Superior temporal gyrus (tissue), 1 donor: ENCODE results near the gene TTLL5.
"Not testable (repeated sequence)": the region's sequence is repeated elsewhere in the genome, so short reads cannot be mapped to it uniquely, and the experiment has no call there.

Source experiments
- DNase-seq: peaks from one replicate; pipeline ENCODE4 v3.0.0-alpha.2; 2016; ENCODE audit errors: extremely low spot score

Gene TTLL5

DNA sequence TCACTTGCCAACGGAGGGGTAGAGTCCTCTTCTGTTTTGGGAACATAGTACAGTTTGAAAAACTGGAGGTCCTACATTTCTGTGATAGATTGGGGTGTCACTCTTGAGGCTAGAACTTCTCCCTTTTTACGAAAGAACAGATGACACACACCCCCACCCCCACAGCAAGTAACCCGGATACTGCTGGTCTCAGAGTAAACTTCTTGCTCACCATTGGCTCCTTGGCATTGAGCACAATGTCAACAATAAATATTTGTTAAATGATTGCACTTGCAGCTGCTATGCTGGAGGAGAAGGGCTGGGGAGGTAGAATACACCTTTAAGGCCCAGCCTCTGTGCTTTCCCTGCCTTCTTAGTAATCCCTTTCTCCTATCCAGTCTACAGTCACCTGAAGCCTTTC lies 170.9 kb downstream of the TTLL5 start:
- DNase-seq = no peak

DNA sequence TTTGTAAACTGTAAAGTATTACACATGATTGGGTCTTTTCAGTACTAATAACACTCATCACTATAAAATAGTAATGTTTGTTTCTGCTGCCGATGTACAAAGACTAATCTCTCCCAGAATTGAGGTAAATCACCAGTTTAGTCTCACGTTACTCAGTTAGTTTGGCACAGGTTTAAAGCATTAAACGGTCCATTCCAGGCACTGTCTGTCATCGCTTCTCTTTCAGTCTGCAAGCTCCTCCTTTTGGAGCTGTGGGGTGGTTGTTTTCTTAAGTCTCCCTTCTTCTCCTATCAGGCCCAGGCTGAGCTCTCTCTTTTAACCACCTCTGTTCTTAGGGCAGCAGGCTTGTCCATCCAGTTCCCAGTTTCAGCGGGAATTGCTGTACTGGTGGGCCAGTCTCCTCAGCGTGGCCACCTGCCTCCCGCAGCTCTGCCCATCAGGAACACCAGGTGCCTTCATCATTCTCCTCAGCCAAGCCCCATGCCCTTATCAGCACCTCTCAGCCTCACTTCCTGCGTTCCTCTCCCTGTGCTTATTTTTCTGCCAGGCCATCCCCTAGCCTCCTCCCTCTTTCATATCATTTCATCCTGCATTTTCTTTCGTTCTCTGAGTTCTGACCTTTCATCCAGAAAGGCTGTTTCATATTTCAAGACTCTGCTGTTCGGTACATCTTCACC lies 171.7 kb downstream of the TTLL5 start:
- no peak for DNase-seq

DNA sequence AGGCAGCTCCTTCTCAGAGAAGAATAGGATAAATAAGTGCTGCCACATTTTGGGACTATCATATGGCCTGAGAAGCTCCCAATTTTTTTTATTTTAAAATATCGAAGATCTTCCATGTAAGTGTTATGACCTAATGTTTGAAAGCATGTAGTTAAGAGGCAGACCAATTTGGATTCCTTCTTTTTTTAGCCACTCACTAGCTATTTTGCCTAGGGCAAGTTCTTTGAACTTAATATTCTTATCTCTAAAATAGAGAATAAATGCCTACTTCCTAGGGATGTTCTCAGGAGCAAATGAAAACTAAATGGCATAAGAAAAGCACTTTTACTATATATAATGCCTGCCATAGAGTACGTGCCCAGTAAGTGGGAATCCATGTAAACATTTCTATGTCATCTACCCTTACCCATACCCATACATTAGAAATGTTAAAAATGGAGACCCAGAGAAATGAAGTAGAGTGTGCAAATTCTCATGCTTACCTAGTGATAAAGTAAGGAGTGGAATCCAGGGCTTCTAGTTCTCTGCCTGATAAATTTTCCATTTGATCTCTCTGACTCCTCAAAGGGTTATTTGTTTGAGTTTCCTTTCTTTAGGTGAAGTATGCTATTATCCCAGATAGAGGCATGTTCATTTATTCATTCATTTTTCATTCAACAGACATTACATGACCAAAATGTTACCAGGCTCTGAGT lies 172.4 kb downstream of the TTLL5 start:
- no peak for DNase-seq

DNA sequence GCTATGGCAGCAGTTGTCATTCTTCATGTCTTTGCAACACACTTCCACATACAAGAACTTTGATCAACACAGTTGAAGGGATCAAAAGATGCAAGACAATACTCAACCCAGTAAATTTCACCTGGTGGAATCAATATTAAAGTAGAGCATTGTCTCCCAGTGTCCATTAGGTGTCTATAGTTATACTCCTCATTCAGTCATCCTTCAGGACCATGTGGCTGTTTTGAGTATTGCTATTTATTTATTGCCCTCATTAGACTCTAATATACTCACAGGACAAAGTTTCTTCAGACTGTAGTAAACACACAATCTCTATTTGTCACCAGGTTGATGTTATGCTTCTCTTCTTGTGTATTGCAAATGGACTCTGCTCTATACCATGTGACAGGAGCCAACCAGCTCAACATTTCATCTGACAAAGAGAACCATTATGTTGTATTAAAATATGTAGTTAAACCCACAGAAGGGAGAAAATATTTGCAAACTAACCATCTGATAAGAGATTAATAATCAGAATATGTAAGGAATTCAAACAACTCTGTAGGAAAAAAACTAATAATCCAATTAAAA lies 174.2 kb downstream of the TTLL5 start:
- DNase-seq = no peak

DNA sequence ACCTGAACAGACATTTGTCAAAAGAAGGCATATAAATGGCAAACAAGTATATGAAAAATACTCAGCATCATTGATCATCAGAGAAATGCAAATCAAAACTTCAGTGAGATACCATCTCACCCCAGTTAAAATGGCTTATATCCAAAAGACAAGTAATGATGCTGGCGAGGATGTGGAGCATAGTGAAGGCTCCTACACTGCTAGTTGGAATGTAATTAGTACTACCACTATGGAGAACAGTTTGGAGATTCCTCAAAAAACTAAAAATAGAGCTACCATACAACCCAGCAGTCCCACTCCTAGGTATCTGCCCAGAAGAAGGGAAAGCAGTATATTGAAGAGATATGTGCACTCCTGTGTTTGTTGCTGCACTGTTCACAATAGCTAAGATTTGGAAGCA lies 174.7 kb downstream of the TTLL5 start:
- DNase-seq = no peak

DNA sequence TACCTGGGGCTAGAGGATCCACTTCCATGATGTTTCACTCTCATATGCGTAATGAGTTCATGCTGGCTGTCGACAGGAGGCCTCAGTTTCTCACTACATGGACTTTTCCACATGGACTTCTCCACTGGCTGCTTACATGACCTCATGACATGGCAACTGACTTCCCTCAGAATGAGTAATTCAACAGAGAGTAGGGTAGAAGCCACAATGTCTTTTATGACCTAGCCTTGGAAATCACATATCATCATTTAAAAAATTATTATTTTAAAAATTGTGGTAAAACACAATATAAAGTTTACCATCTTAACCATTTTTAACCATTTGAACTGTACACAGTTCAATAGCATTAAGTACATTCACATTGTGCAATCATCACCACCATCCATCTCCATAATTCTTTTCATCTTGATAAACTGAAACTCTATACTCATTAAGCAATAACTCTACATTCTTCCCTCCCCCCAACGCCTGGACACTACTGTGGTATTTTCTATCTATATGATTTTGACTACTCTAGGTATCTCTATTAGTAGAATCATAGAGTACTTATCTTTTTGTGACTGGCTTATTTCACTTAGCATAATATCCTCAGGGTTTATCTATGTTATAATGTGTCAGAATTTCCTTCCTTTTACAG lies 176.2 kb downstream of the TTLL5 start:
- no peak for DNase-seq

DNA sequence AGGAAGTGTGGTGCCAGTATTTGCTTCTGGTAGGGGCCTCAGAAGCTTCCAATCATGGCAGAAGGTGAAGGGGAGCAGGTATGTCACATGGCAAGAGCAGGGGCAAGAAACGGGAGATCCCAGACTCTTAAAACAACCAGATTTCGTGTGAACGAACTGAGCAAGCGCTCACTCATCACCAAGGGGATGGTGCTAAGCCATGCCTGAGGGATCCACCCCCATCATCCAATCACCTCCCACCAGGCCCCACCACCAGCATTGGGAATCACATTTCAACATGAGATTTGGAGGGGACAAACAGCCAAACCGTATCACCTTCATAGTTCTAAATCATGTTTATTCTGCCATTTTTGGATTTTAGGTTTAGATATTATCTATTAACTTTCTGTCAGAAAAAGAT lies 179.9 kb downstream of the TTLL5 start:
- no peak for DNase-seq

DNA sequence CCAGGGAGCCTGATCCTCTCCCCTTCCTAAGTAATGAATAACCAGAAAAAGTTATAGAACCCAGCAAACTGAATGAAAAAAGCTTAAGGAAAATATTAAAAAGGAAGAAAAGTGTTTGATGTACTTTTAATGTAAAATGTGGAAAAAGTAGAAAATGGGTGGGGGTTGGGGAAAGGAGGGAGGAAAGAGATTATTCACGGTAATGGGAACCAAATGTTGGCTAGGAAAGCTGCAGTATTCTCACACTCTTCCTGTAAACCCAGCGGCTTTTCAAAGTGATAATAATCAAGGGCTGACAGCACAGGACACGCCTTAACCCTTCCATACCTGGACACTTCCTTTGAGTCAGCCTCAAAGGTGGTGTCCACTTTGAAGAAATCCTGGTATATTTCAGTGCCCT lies 181.5 kb downstream of the TTLL5 start:
- DNase-seq = no peak

DNA sequence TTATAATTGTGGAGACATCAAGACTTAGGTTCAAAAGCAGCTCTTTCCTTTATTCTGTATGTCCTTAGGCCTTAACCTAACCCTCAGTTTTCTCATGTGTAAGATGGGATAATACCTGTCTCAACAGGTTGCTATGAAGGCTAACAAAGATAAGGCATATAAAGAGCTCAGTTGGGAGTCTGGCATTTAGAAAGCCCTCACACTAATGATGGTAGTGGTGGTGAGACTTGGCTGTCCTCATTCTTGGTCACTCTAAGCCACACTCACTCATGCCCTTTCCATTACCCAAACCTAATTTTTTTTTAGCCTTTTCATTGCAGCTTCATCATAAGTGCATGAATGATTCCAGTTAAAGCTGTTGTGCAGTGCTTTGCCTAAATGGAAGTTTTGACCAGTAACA lies 183.4 kb downstream of the TTLL5 start:
- DNase-seq = no peak

DNA sequence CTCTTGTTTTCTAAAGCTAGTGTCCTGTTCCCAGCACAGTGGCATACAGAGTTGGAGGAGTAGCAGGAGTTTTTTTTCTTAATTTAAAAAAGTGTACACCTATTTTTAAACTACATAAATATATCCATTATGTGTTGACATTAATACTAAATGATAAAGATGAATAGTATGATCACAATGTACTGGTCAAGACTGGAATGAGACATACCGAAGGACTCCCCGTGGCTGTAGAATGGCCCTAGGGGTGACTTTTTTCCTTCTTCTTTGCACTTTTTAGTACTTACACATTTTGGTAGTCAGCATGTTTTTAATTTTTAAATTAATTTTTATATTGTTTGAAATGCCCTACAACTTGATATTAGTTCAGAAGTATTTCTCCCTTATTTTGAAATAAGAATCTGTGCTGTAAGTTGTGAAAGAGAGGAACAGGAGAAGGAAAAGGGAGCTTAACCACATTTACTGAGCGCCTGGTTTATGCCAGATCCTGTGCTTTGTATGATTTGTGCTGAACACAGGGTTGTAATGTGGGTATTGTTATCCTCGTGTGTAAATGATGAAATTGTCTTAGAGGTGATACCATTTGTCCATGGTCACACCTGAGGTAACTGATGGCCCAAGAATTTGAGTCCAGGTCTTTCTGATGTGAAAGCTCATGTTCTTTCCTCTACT lies 184.2 kb downstream of the TTLL5 start:
- DNase-seq = no peak

DNA sequence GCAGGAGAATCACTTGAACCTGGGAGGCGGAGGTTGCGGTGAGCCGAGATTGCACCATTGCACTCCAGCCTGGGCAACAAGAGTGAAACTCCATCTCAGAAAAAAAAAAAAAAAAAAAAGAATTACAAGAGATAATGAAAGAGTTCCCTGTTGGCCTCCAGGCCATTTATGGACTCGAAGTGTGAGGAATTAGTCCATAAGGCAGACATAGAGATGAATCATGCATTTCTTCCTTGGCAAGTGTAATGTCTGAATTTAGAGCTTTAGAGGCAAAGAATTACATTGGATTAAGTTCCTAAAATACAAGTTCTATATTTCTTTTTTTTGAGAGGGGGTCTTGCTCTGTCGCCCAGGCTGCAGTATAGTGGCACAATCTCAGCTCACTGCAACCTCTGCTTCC lies 185.6 kb downstream of the TTLL5 start:
- DNase-seq = not testable (repeated sequence)

DNA sequence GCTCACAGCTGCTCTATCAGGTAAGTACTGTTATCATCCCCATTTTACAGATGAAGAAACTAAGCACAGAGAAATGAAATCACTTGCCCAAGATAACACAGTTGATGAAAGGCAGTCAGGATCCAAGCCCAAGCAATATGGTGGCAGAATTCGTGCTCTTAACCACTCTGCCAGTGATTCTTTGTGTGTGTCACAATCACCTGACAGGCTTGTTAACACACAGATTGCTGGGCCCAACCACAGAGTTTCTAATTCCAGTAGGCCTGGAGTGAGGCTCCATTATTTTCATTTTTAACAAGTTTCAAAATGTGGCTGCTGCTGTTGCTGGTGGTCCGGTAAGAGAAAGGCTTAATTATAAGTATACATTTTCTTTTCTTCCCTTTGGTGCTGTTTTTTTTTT lies 186.5 kb downstream of the TTLL5 start:
- DNase-seq = no peak

DNA sequence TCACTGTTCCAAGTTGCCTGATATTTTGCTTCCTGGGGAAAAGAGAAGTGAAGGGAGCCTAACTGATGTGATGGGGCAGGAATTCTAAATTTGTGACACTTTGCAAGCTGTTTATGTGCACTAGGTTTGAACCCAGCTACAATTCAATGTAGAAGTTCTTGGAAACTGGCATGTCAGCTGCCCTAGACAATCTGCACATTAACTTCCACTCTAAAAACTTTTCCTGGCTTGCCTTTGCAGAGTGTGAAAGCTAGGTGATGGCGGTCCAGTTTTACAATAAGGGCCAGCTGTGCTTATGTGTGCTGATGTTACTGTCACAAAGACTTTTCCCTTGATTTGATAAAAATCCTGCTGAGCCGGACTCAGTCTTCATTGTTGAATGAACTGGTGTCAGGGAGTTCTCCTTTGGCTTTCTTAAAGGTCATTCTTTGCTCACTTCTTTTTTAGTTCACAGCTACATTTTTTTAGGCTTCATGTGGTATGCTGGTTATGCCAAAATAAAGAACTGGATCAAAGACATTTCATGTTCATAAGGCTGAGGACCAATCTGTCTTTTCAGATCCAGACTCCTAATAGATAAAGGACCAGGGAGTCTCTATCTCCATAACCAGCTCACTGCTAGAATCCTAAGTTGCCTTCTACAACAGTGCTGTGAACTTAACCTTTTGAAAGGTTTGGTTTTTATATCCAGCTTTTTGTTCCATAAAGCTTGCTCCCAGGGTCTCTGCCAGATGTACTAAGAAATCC lies 187.3 kb downstream of the TTLL5 start:
- no peak for DNase-seq

DNA sequence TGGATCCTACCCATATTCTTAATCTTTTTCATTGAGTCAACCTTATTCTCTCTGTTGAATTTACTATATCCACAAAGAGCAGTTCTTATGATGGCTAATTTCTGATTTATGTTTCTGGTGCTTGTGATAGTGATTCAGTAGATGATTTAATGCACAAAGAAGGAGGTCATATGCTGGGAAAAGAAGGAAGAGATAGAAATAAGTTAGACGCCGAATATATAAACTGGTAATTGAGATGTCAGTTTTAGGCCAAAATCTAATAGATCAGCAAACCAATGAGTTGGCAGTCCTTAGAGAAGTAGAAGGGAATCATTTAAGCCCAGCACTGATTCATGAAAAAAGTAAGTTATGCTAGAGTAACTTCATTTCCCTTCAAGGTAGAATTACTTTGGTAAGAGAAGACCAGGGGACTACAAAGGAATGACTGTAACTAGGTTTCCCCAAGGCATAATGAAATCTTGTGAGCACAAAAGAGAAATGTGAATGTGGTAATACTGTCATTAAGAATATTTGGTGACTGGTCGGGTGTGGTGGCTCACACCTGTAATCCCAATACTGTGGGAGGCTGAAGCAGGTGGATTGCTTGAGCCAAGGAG lies 188.4 kb downstream of the TTLL5 start:
- no peak for DNase-seq

DNA sequence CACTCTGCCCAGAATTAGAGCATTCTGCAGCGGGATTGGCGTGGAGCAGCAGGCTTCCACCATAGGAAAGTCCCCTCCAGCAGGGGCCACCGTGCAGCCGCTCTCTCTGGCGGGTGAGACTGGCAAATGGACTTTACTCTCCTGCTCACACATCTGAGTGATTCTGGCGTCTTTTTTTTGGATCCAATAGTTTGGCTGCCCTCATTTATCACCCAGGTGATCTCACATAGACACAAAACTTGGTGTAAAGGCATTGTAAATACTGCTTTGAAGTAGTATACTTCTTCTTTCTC lies 190.5 kb downstream of the TTLL5 start:
- DNase-seq = no peak

DNA sequence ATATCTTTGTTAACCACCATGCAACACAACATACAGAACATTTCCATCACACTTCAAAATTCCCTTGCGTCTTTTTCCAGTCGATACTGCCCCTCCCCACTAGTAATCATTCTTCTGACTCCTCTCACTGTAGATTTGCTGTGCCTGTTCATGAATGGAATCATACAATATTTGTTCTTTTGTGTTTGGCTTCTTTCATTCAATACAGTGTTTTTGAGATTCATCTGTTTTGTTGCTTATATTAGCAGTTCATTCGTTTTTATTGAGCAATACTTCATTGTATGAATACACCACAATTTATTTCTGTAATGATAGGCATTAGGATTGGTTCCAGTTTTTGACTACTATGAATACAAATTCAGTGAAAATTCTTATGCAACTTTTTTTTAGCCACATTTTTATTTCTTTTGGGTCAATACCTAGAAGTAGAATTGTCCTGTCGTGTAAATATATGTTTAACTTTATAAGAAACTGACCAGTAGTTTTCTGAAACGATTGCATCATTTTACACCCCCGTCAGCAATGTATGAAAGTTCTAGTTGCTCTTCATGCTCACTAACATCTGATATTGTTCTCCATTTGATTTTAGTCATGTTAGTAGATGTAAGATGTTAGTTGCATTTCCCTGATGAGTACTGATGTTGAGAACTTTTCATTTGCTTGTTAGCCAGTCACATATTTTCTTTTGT lies 193.2 kb downstream of the TTLL5 start:
- no peak for DNase-seq

DNA sequence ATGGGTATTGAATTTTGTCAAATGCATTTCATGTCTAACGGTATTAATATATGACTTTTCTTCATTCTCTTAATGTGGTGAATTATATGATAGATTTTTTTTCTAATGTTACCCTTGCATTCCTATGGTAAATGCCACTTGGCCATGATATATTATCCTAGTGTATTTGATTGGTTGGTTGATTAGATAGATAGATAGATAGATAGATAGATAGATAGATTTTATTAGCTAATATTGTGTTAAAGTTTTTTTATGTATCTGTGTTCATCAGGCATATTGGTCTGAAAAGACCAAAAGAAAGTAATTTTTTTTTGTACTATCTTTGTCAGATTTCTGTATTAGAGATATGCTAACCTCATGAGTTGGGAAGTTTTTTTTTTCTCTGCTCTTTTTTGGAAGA lies 196.2 kb downstream of the TTLL5 start:
- no peak for DNase-seq

DNA sequence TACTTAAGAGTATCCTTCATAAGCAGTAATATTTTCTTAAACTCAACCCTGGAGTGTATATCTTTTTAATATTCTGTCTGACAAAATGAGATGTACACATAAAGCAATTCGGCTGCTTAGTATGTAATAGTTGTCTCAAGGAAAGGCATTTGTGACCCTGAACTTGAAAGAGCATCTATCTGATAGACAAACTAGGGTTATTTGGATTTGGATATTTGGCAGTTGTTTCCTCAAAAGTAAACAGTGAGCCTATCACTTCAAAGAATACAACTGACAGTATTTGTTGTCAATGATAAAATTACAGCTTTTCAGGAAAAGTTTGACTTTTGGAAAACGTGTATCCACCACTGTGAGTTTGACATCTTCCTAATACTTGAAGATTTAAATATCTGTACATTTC lies 197.3 kb downstream of the TTLL5 start:
- no peak for DNase-seq

DNA sequence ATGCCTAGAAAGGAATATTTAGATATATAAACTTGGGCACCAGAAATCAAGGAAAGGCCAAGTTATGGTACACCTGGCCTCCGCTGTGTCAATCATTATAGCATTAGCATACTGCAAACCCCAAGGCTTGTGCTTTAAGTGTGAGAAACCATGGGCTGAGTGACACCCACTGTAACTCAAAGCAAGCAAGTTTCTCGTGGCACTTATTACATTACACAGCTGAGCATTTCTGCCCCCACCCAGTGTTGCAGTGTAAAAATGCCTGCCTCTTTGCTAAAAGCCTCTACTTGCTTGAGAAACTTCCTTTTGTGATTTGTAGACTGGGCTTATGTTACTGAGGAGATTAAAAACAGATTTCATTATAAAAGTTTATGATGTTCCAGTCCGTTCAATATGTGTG lies 198.7 kb downstream of the TTLL5 start:
- DNase-seq = peak; percentile 6

DNA sequence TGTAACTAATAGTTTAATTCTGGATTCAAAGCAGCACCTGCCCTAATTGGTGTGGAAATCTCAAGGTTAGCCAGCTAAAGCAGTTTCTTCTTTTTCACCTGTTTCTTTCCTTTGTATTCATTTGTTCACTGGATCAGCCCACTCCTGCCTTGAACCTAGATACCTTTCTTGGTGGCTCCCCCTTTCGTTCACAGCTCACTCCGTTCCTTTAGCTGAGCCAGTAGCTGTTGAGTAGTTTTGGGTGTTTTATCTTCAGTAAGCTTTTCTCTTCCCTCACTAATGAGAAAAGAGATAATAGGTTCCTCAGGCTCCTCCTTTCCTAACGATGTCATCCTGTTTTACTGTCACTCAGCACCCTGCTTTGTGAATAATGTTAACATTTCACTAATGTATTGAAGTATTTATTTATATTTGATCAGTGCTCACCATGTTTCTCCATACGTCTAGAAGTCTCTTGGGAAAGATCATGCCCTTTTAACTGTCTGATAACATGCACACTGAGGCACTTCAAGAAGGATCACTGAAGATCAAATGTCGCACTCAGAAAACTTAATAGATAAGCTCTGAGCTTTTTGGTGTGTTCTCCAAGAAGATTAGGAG lies 199.6 kb downstream of the TTLL5 start:
- DNase-seq = no peak
